Measurements from ENCODE around the gene P3H2.

The P3H2 gene

GRCh38 chr3:189952272-189952671 lies 168.4 kb downstream of the P3H2 start:
- no peak for TF ChIP-seq MEIS1 (CRISPR knock-in tag; IDR thresholded peaks at IDR 0.05; ENCODE audit: borderline replicate concordance)
- no peak for TF ChIP-seq ZNF274 (IDR thresholded peaks at IDR 0.05; ENCODE audit: low read length)
- TF ChIP-seq ZNF274 (tag by site-specific recombination; IDR thresholded peaks at IDR 0.05; ENCODE audit: borderline replicate concordance), result no peak
- no peaks in the 10 kb centered on the region for H3K9me3 ChIP-seq (ENCODE audit: control insufficient read depth, insufficient read depth, low read depth, low read length)
- no peaks in the 10 kb centered on the region for H3K36me3 ChIP-seq (ENCODE audit: control insufficient read depth in 2 of 2, insufficient read depth in 1 of 2, low read length in 2 of 2)
- POLR2A ChIA-PET, result no interaction called here
- CTCF ChIA-PET, result interaction anchor here (1.8 kb wide), 1 partner anchor 9 kb away, joined by 4 read pairs; no protein-coding TSS in a partner anchor
- H3K27ac ChIP-seq (ENCODE audit: extremely low read depth, low read depth, low read length), result no peak overlapping the region
- no peak overlapping the region for H3K4me3 ChIP-seq (ENCODE audit: low read depth, low read length)
- no peaks in the 10 kb centered on the region for H3K4me1 ChIP-seq (ENCODE audit: control insufficient read depth, insufficient read depth, low read length)

GRCh38 chr3:189950258-189950657 lies 170.4 kb downstream of the P3H2 start:
- Histone ChIP-seq H3K27ac (ENCODE audit: extremely low read depth, low read depth, low read length) (no peak overlapping the region), H3K4me3 (ENCODE audit: low read depth, low read length) (no peak overlapping the region), H3K9me3 (ENCODE audit: control insufficient read depth, insufficient read depth, low read depth, low read length) (no peaks in the 10 kb centered on the region), H3K36me3 (ENCODE audit: control insufficient read depth in 2 of 2, insufficient read depth in 1 of 2, low read length in 2 of 2) (no peaks in the 10 kb centered on the region), H3K4me1 (ENCODE audit: control insufficient read depth, insufficient read depth, low read length) (no peaks in the 10 kb centered on the region)
- TF ChIP-seq ZNF155 (tag by site-specific recombination; IDR thresholded peaks at IDR 0.05), result no peak
- CTCF ChIA-PET, result interaction anchor here (0.6 to 4.8 kb wide), 7 partner anchors 11 to 681 kb away, joined by 3 to 29 read pairs (median 3); no protein-coding TSS in a partner anchor
- POLR2A ChIA-PET, result no interaction called here

DNA sequence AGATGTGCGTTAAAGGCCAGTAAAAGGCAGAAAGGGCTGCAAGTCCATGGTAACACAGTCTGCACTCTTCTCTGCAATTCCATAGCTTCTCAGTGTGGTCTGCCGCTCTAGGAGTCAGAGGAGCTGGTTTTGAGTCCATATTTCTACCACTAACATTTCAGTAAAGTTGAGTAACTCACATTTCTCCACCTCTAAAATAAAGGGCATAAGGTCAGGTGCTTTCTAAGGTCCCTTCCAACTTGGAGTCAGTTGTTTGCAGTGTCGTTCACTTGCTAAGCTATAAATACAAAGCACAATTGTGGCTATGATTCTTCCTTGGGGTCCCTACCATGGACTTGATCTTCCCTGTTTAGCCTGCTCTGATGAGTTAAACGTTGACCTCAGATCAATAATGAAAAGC lies 171.1 kb downstream of the P3H2 start:
- Histone ChIP-seq H3K9me3 (ENCODE audit: control insufficient read depth, insufficient read depth, low read depth, low read length) (no peaks in the 10 kb centered on the region), H3K4me3 (ENCODE audit: low read depth, low read length) (no peak overlapping the region), H3K27ac (ENCODE audit: extremely low read depth, low read depth, low read length) (no peak overlapping the region), H3K36me3 (ENCODE audit: control insufficient read depth in 2 of 2, insufficient read depth in 1 of 2, low read length in 2 of 2) (no peaks in the 10 kb centered on the region), H3K4me1 (ENCODE audit: control insufficient read depth, insufficient read depth, low read length) (no peaks in the 10 kb centered on the region)
- TF ChIP-seq KLF7 (tag by site-specific recombination; IDR thresholded peaks at IDR 0.05; ENCODE audit: borderline replicate concordance) (no peak), ZBTB48 (tag by site-specific recombination; IDR thresholded peaks at IDR 0.05) (no peak), ZNF48 (tag by site-specific recombination; IDR thresholded peaks at IDR 0.05) (no peak), ZNF350 (tag by site-specific recombination; IDR thresholded peaks at IDR 0.05) (no peak), ZBTB26 (tag by site-specific recombination; optimal IDR thresholded peaks at IDR 0.05) (no peak), GLI4 (tag by site-specific recombination; IDR thresholded peaks at IDR 0.05) (no peak), ZNF707 (tag by site-specific recombination; IDR thresholded peaks at IDR 0.05) (no peak), ZNF175 (tag by site-specific recombination; IDR thresholded peaks at IDR 0.05) (no peak), ZNF202 (tag by site-specific recombination; IDR thresholded peaks at IDR 0.05; ENCODE audit: borderline replicate concordance) (no peak), ZNF529 (tag by site-specific recombination; IDR thresholded peaks at IDR 0.05; ENCODE audit: insufficient replicate concordance) (no peak), ZNF658 (tag by site-specific recombination; IDR thresholded peaks at IDR 0.05) (no peak), ZNF747 (tag by site-specific recombination; IDR thresholded peaks at IDR 0.05) (no peak), ZNF37A (tag by site-specific recombination; IDR thresholded peaks at IDR 0.05) (no peak), ZNF112 (tag by site-specific recombination; IDR thresholded peaks at IDR 0.05) (no peak), ZFP3 (tag by site-specific recombination; IDR thresholded peaks at IDR 0.05; ENCODE audit: low read depth) (no peak)
- TF ChIP-seq, protein P1, sequence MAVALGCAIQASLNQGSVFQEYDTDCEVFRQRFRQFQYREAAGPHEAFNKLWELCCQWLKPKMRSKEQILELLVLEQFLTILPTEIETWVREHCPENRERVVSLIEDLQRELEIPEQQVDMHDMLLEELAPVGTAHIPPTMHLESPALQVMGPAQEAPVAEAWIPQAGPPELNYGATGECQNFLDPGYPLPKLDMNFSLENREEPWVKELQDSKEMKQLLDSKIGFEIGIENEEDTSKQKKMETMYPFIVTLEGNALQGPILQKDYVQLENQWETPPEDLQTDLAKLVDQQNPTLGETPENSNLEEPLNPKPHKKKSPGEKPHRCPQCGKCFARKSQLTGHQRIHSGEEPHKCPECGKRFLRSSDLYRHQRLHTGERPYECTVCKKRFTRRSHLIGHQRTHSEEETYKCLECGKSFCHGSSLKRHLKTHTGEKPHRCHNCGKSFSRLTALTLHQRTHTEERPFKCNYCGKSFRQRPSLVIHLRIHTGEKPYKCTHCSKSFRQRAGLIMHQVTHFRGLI (tag by site-specific recombination; IDR thresholded peaks at IDR 0.05), result no peak
- ChIA-PET CTCF (interaction anchor here (0.7 to 4.8 kb wide), 4 partner anchors 12 to 680 kb away, joined by 3 to 29 read pairs (median 7); no protein-coding TSS in a partner anchor), POLR2A (no interaction called here)
